NCI-H187 treated with DMSO at 0.1 percent for 48 hours (cell line): ENCODE measurements around the gene SCART1.
"Not testable (repeated sequence)": the region's sequence is repeated elsewhere in the genome, so short reads cannot be mapped to it uniquely, and the experiment has no call there.

Source experiments
- DNase-seq: peaks from one replicate; lab custom pipeline; 2025; lab: John Stamatoyannopoulos, UW

SCART1 gene

GRCh38 chr10:133474027-133474426, 20.3 kb downstream of the SCART1 start:
- DNase-seq: no peak

GRCh38 chr10:133474665-133475424, 21.1 kb downstream of the SCART1 start:
- no peak for DNase-seq

- DNase-seq: no peak
Measured at GRCh38 chr10:133475425-133475734, 21.6 kb downstream of the SCART1 start.

DNA sequence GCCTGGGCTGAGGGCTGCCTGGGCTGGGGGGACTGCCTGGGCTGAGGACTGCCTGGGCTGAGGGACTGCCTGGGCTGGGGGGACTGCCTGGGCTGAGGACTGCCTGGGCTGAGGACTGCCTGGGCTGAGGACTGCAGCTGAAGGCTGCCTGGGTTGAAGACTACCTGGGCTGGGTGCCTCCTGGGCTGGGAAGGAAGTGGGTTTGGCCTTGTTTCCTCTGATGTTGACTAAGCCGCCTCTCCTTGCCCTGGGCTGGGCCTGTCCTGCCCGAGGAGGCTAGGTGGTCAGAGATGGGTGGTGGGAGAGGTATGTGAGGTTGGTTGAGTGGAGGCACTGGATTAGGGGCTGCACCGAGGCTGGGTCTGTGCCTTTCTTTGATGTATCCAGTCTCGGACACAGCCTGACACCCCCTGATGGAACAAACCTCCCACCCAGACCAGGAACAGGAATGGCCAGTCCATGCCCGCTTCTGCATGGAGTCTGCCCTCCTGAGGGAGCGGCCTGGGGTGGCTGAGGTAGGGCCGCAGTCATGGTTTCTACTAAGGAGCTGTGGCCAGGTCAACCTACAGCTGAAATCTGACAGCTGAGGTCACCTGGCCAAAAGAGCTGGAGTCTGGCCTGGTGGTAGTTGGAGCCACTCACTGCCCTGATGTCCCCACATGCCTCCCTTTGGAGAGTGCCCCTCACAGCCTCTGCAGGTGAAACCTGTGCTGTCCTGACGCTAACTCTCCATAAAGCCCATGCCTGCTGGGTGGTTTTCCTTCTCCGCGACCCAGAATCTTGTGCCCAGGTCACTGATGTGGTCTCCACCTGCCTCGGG, 22.3 kb downstream of the SCART1 start:
- DNase-seq: no peak

- no peak for DNase-seq
Measured at GRCh38 chr10:133476641-133476990, 22.9 kb downstream of the SCART1 start.

GRCh38 chr10:133481086-133481643, 27.4 kb downstream of the SCART1 start:
- DNase-seq: no peak

- no peak for DNase-seq
Measured at GRCh38 chr10:133481657-133482056, 27.9 kb downstream of the SCART1 start.

DNA sequence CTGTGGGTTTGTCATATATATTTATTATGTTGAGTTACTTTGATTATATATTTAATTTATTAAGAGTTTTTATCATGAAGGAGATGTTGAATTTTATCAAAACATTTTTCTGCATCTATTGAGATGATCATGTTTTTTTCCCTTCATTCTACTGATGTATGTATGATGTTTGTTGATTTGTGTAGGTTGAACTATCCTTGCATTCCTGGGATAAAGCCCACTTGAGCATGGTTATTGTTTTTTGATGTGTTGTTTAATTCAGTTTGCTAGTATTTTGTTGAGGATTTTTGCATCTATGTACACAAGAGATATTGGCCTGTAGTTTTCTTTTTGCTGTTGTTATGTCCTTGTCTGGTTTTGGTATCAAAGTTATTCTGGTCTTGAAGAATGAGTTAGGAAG, 31.1 kb downstream of the SCART1 start:
- DNase-seq: no peak

DNA sequence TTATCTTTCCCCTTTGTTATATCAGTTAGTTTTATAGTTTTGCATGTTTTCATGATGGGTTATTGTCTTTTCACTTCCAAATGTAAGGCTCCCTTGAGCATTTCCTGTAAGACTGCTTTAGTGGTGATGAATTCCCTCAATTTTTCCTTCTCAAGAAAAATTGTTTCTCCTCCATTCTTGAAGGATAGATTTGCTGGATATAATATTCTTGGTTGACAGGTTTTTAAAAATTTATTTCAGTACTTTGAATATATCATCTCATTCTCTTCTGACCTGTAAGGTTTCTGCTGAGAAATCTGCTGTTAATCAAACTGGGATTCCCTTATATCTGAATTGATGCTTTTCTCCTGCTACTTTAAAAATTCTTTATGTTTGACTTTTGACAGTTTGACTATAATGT, 33.3 kb downstream of the SCART1 start:
- no peak for DNase-seq

GRCh38 chr10:133488354-133488753, 34.6 kb downstream of the SCART1 start:
- no peak for DNase-seq

DNA sequence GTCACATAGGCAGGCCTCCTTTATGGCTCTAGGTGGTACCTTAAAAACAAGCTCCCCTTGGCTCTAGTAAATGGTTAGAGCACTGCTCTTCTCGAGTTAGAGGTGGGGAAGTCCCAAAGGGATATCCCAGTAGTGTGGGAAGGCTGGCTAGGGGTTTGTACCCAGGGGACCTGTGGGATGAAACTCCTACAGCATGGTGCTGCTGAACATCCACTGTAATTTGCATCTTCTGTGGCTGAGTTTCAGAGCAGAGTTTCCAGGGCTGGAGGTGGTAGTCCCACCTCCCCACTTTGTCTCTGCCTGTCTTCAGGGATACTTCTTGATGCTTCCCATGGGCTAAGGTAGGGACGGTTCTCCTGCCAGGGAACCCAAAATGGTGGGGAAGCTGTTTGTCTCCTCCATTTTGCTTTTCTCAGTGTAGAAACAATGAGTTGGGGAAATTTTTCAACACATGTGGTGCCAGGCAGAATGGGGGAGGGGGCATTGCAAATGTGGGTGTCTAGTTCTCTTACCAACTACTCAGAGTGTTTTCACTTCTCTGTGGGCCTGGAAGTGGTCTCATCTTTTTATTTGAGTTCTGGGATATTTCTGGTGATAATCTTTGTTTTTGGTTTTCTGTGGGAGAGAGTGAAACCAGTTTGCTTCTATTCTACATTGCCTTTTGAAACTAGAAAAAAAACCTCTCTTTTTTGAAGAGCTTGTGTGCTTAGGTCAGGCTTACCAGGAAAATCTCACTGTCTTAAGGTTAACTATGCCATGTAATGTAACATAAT, 36.3 kb downstream of the SCART1 start:
- DNase-seq: no peak

DNA sequence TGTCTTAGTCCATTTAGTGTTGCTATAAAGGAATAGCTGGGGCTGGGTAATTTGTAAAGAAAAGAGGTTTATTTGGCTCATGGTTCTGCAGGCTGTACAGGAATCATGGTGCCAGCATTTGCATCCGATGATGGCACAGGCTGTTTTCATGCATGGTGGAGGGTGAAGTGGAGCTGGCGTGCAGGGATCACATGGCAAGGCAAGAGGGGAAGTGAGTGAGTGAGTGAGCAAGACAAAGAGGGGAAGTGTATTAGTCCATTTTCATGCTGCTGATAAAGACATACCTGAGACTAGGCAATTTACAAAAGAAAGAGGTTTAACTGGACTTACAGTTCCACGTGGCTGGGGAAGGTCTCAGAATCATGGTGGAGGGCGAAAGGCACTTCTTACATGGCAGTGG, 39.8 kb downstream of the SCART1 start:
- not testable (repeated sequence) for DNase-seq

DNA sequence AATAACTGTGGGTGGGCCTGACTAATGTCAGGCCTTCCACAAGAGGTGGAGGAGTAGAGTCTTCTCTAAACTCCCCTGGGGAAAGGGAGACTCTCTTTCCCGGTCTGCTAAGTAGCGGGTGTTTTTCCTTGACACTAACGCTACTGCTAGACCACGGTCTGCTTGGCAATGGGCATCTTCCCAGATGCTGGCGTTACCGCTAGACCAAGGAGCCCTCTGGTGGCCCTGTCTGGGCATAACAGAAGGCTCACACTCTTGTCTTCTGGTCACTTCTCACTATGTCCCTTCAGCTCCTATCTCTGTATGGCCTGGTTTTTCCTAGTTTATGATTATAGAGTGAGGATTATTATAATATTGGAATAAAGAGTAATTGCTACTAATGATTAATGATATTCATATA, 43.6 kb downstream of the SCART1 start:
- DNase-seq: not testable (repeated sequence)

GRCh38 chr10:133499176-133499575, 45.4 kb downstream of the SCART1 start:
- not testable (repeated sequence) for DNase-seq

- not testable (repeated sequence) for DNase-seq
Measured at GRCh38 chr10:133500897-133501296, 47.2 kb downstream of the SCART1 start.

- DNase-seq: no peak
Measured at GRCh38 chr10:133509700-133510099, 56.0 kb downstream of the SCART1 start.

- DNase-seq: no peak
Measured at GRCh38 chr10:133511408-133511807, 57.7 kb downstream of the SCART1 start.

- no peak for DNase-seq
Measured at GRCh38 chr10:133511907-133512528, 58.3 kb downstream of the SCART1 start.

DNA sequence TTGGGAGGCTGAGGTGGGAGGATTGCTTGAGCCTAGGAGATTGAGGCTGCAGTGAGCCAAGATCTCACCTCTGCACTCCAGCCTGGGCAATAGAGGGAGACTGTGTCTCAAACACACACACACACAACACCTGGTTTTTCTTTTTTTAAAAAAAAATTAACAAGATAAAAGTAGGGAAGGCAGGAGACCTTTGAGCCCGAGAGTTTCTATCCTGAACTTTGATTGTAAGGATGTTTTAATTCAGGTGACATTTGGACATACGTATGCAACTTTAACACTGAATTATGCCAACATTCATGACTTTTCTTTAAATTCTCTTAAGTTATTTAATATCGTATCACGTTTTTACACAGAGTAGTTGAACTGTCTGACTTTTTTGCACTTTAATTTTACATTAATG, 61.7 kb downstream of the SCART1 start:
- no peak for DNase-seq

GRCh38 chr10:133516057-133516456, 62.3 kb downstream of the SCART1 start:
- no peak for DNase-seq

- DNase-seq: not testable (repeated sequence)
Measured at GRCh38 chr10:133518517-133518916, 64.8 kb downstream of the SCART1 start.
